ENCODE measurements around the gene MEIS1.

Gene MEIS1

GRCh38 chr2:66563473-66563872 lies 128.5 kb downstream of the MEIS1 start:
- DNase-seq = no peak
- no peaks in the 10 kb centered on the region for H3K36me3 ChIP-seq (replicated peaks)
- in situ Hi-C loops (cut with HindIII; ENCODE audit: low pct_ligation_motif_present, low sequenced_read_pairs) = no loop called here

GRCh38 chr2:66565291-66565690 lies 130.4 kb downstream of the MEIS1 start:
- no peak for DNase-seq
- in situ Hi-C loops (cut with HindIII; ENCODE audit: low pct_ligation_motif_present, low sequenced_read_pairs) = no loop called here
- no peaks in the 10 kb centered on the region for H3K36me3 ChIP-seq (replicated peaks)
- H3K27ac ChIP-seq = no peak overlapping the region
- TF ChIP-seq CTCF (IDR thresholded peaks at IDR 0.05; ENCODE audit: low read depth, low read length, missing control alignments) = no peak
- no peaks in the 10 kb centered on the region for H3K27me3 ChIP-seq (replicated peaks)
- H3K4me3 ChIP-seq (ENCODE audit: low read depth, low read length) = no peak overlapping the region

More at GRCh38 chr2:66563473-66563872, 128.5 kb downstream of the MEIS1 start:
- H3K4me3 ChIP-seq (ENCODE audit: low read depth, low read length) = no peak overlapping the region
- TF ChIP-seq CTCF (IDR thresholded peaks at IDR 0.05; ENCODE audit: low read depth, low read length, missing control alignments) = no peak
- H3K27ac ChIP-seq = no peak overlapping the region
- no peaks in the 10 kb centered on the region for H3K27me3 ChIP-seq (replicated peaks)

- H3K27ac ChIP-seq = no peak overlapping the region
- in situ Hi-C loops (cut with HindIII; ENCODE audit: low pct_ligation_motif_present, low sequenced_read_pairs) = no loop called here
- no peaks in the 10 kb centered on the region for H3K36me3 ChIP-seq (replicated peaks)
- TF ChIP-seq CTCF (IDR thresholded peaks at IDR 0.05; ENCODE audit: low read depth, low read length, missing control alignments) = no peak
- no peak overlapping the region for H3K4me3 ChIP-seq (ENCODE audit: low read depth, low read length)
- no peak for DNase-seq
- H3K27me3 ChIP-seq (replicated peaks) = no peaks in the 10 kb centered on the region
Observed at GRCh38 chr2:66566726-66567399, 131.9 kb downstream of the MEIS1 start.

GRCh38 chr2:66567729-66568128 lies 132.8 kb downstream of the MEIS1 start:
- no peak for DNase-seq
- no peaks in the 10 kb centered on the region for H3K27me3 ChIP-seq (replicated peaks)
- no peak overlapping the region for H3K27ac ChIP-seq
- H3K36me3 ChIP-seq (replicated peaks) = no peaks in the 10 kb centered on the region
- TF ChIP-seq CTCF (IDR thresholded peaks at IDR 0.05; ENCODE audit: low read depth, low read length, missing control alignments) = no peak
- in situ Hi-C loops (cut with HindIII; ENCODE audit: low pct_ligation_motif_present, low sequenced_read_pairs) = no loop called here
- no peak overlapping the region for H3K4me3 ChIP-seq (ENCODE audit: low read depth, low read length)

- H3K27ac ChIP-seq = no peak overlapping the region
- in situ Hi-C loops (cut with HindIII; ENCODE audit: low pct_ligation_motif_present, low sequenced_read_pairs) = no loop called here
- TF ChIP-seq CTCF (IDR thresholded peaks at IDR 0.05; ENCODE audit: low read depth, low read length, missing control alignments) = no peak
- peaks cover 2% of the 10 kb centered on the region for H3K27me3 ChIP-seq (replicated peaks)
- DNase-seq = no peak
- no peaks in the 10 kb centered on the region for H3K36me3 ChIP-seq (replicated peaks)
- no peak overlapping the region for H3K4me3 ChIP-seq (ENCODE audit: low read depth, low read length)
Observed at GRCh38 chr2:66568650-66569300, 133.8 kb downstream of the MEIS1 start.

Measured in brain microvascular endothelial cell (primary cell).